Muscle layer of colon (tissue), 2 donors: Measurements from ENCODE around the gene UBR2.
A peak's percentile ranks its signal among the peaks of the same experiment; 100 is the strongest.
"Not testable (repeated sequence)": the region's sequence is repeated elsewhere in the genome, so short reads cannot be mapped to it uniquely, and the experiment has no call there.

Experiments
- H3K27ac ChIP-seq: one replicate; pipeline ENCODE4 v1.7.0; 2013; ENCODE audit warnings: low read depth, mild to moderate bottlenecking, low read length, moderate library complexity
- H3K27me3 ChIP-seq, 2 donors: one replicate each; pipeline ENCODE4 v1.7.0; 2013; ENCODE audit warnings: low read length in 2 of 2, mild to moderate bottlenecking in 2 of 2; ENCODE audit not compliant: insufficient read depth in 2 of 2, control insufficient read depth in 1 of 2
- H3K36me3 ChIP-seq: one replicate; pipeline ENCODE4 v1.7.0; 2013; ENCODE audit warnings: mild to moderate bottlenecking, low read length; ENCODE audit not compliant: insufficient read depth
- H3K4me1 ChIP-seq: one replicate; pipeline ENCODE4 v1.7.0; 2013; ENCODE audit warnings: mild to moderate bottlenecking, low read length; ENCODE audit not compliant: insufficient read depth
- H3K4me3 ChIP-seq, 2 donors: one replicate each; pipeline ENCODE4 v1.7.0; 2013; ENCODE audit warnings: low read length in 2 of 2, low read depth in 1 of 2, mild to moderate bottlenecking in 1 of 2, moderate library complexity in 1 of 2
- H3K9ac ChIP-seq: one replicate; pipeline ENCODE4 v1.7.0; 2013; ENCODE audit warnings: low read length
- H3K9me3 ChIP-seq: one replicate; pipeline ENCODE4 v1.7.0; 2013; ENCODE audit warnings: mild to moderate bottlenecking, low read length
- donor health status: abdominal sarcoma.
- donor health status: Adenocarcinoma of cecum.

Gene UBR2

GRCh38 chr6:42559276-42559675 lies 4.6 kb upstream of the UBR2 start:
- H3K4me3 ChIP-seq, H3K9ac ChIP-seq, H3K9me3 ChIP-seq, H3K27ac ChIP-seq, H3K36me3 ChIP-seq, H3K27me3 ChIP-seq, H3K4me1 ChIP-seq: not testable (repeated sequence)

- no peaks in the 10 kb centered on the region for H3K9me3 ChIP-seq
- H3K9ac ChIP-seq = no peak overlapping the region
- H3K4me1 ChIP-seq = peaks cover 15% of the 10 kb centered on the region
- H3K27me3 ChIP-seq = no peaks in the 10 kb centered on the region
- H3K36me3 ChIP-seq = no peaks in the 10 kb centered on the region
- H3K27ac ChIP-seq = no peak overlapping the region
- H3K4me3 ChIP-seq = no peak overlapping the region
These were observed 1.8 kb upstream of the UBR2 start for GRCh38 chr6:42561986-42562385.

- Histone ChIP-seq H3K4me1 (peaks cover 16% of the 10 kb centered on the region), H3K27ac (no peak overlapping the region), H3K9ac (no peak overlapping the region), H3K36me3 (no peaks in the 10 kb centered on the region), H3K27me3 (no peaks in the 10 kb centered on the region), H3K4me3 (no peak overlapping the region), H3K9me3 (no peaks in the 10 kb centered on the region)
These were observed 932 bp upstream of the UBR2 start for GRCh38 chr6:42562788-42563405.

- no peaks in the 10 kb centered on the region for H3K9me3 ChIP-seq
- H3K4me3 ChIP-seq = peak overlapping the region; percentile 53 to 97
- H3K27me3 ChIP-seq = no peaks in the 10 kb centered on the region
- H3K9ac ChIP-seq = peak overlapping the region; percentile 99
- H3K36me3 ChIP-seq = no peaks in the 10 kb centered on the region
- peaks cover 21% of the 10 kb centered on the region for H3K4me1 ChIP-seq
- peak overlapping the region; percentile 96 for H3K27ac ChIP-seq
These were observed 637 bp downstream of the UBR2 start for GRCh38 chr6:42564506-42564825.

- no peaks in the 10 kb centered on the region for H3K36me3 ChIP-seq
- no peaks in the 10 kb centered on the region for H3K9me3 ChIP-seq
- peaks cover 30% of the 10 kb centered on the region for H3K4me1 ChIP-seq
- H3K9ac ChIP-seq = peak overlapping the region; percentile 99
- no peak overlapping the region for H3K27ac ChIP-seq
- H3K27me3 ChIP-seq = no peaks in the 10 kb centered on the region
- peak overlapping the region; percentile 53 to 97 for H3K4me3 ChIP-seq
These were observed 2.2 kb downstream of the UBR2 start for GRCh38 chr6:42565823-42566613.

- Histone ChIP-seq H3K27me3 (no peaks in the 10 kb centered on the region), H3K9me3 (no peaks in the 10 kb centered on the region), H3K4me1 (peaks cover 30% of the 10 kb centered on the region), H3K4me3 (no peak overlapping the region), H3K36me3 (no peaks in the 10 kb centered on the region), H3K27ac (no peak overlapping the region), H3K9ac (no peak overlapping the region)
These were observed 2.9 kb downstream of the UBR2 start for GRCh38 chr6:42566614-42567208.

GRCh38 chr6:42567237-42567636 lies 3.4 kb downstream of the UBR2 start:
- not testable (repeated sequence) for H3K27ac ChIP-seq, H3K9me3 ChIP-seq, H3K36me3 ChIP-seq, H3K4me3 ChIP-seq, H3K27me3 ChIP-seq, H3K9ac ChIP-seq
- peaks cover 30% of the 10 kb centered on the region for H3K4me1 ChIP-seq

GRCh38 chr6:42569102-42570028 lies 5.5 kb downstream of the UBR2 start:
- peaks cover 33% of the 10 kb centered on the region for H3K4me1 ChIP-seq
- no peak overlapping the region for H3K4me3 ChIP-seq
- H3K9me3 ChIP-seq = no peaks in the 10 kb centered on the region
- H3K9ac ChIP-seq = no peak overlapping the region
- H3K27ac ChIP-seq = no peak overlapping the region
- peaks cover 3% of the 10 kb centered on the region for H3K36me3 ChIP-seq
- H3K27me3 ChIP-seq = no peaks in the 10 kb centered on the region

GRCh38 chr6:42571611-42572342 lies 7.9 kb downstream of the UBR2 start:
- peaks cover 27% of the 10 kb centered on the region for H3K4me1 ChIP-seq
- no peak overlapping the region for H3K27ac ChIP-seq
- H3K27me3 ChIP-seq = no peaks in the 10 kb centered on the region

GRCh38 chr6:42572523-42572922 lies 8.7 kb downstream of the UBR2 start:
- Histone ChIP-seq H3K4me3 (no peak overlapping the region), H3K9ac (no peak overlapping the region), H3K36me3 (peaks cover 11% of the 10 kb centered on the region), H3K9me3 (no peaks in the 10 kb centered on the region), H3K27ac (no peak overlapping the region), H3K4me1 (peaks cover 26% of the 10 kb centered on the region), H3K27me3 (no peaks in the 10 kb centered on the region)

More at GRCh38 chr6:42571611-42572342, 7.9 kb downstream of the UBR2 start:
- H3K9ac ChIP-seq = no peak overlapping the region
- no peaks in the 10 kb centered on the region for H3K9me3 ChIP-seq
- H3K36me3 ChIP-seq = peaks cover 11% of the 10 kb centered on the region
- no peak overlapping the region for H3K4me3 ChIP-seq
